SU-DHL-6 (cell line): Measurements from ENCODE around the gene TMEM69.
"Not testable (repeated sequence)": the region's sequence is repeated elsewhere in the genome, so short reads cannot be mapped to it uniquely, and the experiment has no call there.

ENCODE experiments used
- H2AFZ ChIP-seq: fragments of 200-600 bp; sonication (generic); 2 replicates; pipeline ENCODE4 v1.6.1; 2014; ENCODE audit warnings: low read depth, mild to moderate bottlenecking, moderate library complexity, mixed read lengths, antibody characterized with exemption, low read length; ENCODE audit not compliant: severe bottlenecking
- H3F3A ChIP-seq: fragments of 200-600 bp; shearing (Covaris generic); 2 replicates; pipeline ENCODE4 v1.6.0; 2016; ENCODE audit warnings: antibody characterized with exemption, mild to moderate bottlenecking; ENCODE audit not compliant: insufficient read depth
- H3K27ac ChIP-seq: fragments of 200-600 bp; sonication (generic); 2 replicates; pipeline ENCODE4 v1.5.1; 2016; ENCODE audit warnings: low read depth, mild to moderate bottlenecking, low read length, moderate library complexity, mixed read lengths
- H3K27me3 ChIP-seq: fragments of 200-600 bp; sonication (generic), shearing (Covaris generic); 2 replicates; pipeline ENCODE4 v1.6.0; 2014; ENCODE audit warnings: mild to moderate bottlenecking, low read length
- H3K36me3 ChIP-seq: fragments of 200-600 bp; sonication (generic); 2 replicates; pipeline ENCODE4 v1.6.1; 2014; ENCODE audit warnings: mild to moderate bottlenecking, low read length, mixed read lengths
- H3K4me2 ChIP-seq: fragments of 300-600, 200-600 bp; shearing (Covaris generic), sonication (generic); 2 replicates; pipeline ENCODE4 v1.6.0; 2014; ENCODE audit warnings: low read length, low read depth, mild to moderate bottlenecking; ENCODE audit not compliant: poor library complexity, severe bottlenecking
- H3K4me3 ChIP-seq: fragments of 200-600 bp; sonication (generic); 2 replicates; pipeline ENCODE4 v1.5.1; 2014; ENCODE audit warnings: antibody characterized with exemption, low read length, mild to moderate bottlenecking, mixed read lengths; ENCODE audit not compliant: insufficient read depth, poor library complexity, severe bottlenecking
- H3K79me2 ChIP-seq: fragments of 200-600 bp; sonication (generic); 2 replicates; pipeline ENCODE4 v1.6.1; 2014; ENCODE audit warnings: mild to moderate bottlenecking, low read length, moderate library complexity; ENCODE audit not compliant: insufficient read depth
- H3K9ac ChIP-seq: fragments of 200-600 bp; sonication (generic); 2 replicates; pipeline ENCODE4 v1.7.0; 2014; ENCODE audit warnings: mild to moderate bottlenecking, low read length
- H3K9me2 ChIP-seq: fragments of 200-600 bp; sonication (generic); replicated peaks from 2 replicates; pipeline ENCODE4 v1.6.1; 2014; ENCODE audit warnings: low read length; ENCODE audit not compliant: insufficient read depth
- H3K9me3 ChIP-seq: fragments of 200-600 bp; sonication (generic); 2 replicates; pipeline ENCODE4 v1.6.1; 2014; ENCODE audit warnings: low read length, mixed read lengths; ENCODE audit not compliant: insufficient read depth
- H4K20me1 ChIP-seq: fragments of 200-600 bp; sonication (generic); 2 replicates; pipeline ENCODE4 v1.6.1; 2014; ENCODE audit warnings: low read depth, mild to moderate bottlenecking, antibody characterized with exemption, low read length, moderate library complexity, mixed read lengths
- CTCF ChIP-seq: fragments of 200-600 bp; sonication (generic); IDR thresholded peaks from one replicate; pipeline ENCODE4 v1.5.1; 2017; ENCODE audit warnings: antibody characterized with exemption, mild to moderate bottlenecking, low read length, moderate library complexity; ENCODE audit not compliant: insufficient read depth, poor library complexity, severe bottlenecking
- EZH2phosphoT487 ChIP-seq: fragments of 200-600 bp; sonication (generic), shearing (Covaris generic); conservative IDR thresholded peaks from 2 replicates; pipeline ENCODE4 v1.6.1; 2018; ENCODE audit warnings: mild to moderate bottlenecking, antibody characterized with exemption, low read length, moderate library complexity, mixed read lengths

The TMEM69 gene

DNA sequence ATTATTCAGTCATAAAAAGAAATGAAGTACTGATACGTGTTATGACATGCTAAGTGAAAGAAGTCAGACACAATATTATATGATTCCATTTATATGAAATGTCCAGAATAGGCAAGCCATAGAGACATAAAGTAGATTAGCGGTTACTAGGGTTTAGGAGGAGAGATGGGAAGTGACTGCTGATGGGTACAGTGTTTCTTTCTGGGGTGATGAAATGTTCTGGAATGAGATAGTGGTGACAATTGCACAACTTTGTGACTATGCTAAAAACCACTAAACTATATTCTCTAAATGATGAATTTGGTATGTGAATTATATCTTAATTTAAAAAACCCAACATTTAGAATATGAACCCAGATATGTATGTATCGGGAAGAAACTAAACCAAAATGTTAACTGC lies 34.8 kb downstream of the TMEM69 start:
- no peaks in the 10 kb centered on the region for H3K27me3 ChIP-seq
- no peaks in the 10 kb centered on the region for H3K79me2 ChIP-seq

DNA sequence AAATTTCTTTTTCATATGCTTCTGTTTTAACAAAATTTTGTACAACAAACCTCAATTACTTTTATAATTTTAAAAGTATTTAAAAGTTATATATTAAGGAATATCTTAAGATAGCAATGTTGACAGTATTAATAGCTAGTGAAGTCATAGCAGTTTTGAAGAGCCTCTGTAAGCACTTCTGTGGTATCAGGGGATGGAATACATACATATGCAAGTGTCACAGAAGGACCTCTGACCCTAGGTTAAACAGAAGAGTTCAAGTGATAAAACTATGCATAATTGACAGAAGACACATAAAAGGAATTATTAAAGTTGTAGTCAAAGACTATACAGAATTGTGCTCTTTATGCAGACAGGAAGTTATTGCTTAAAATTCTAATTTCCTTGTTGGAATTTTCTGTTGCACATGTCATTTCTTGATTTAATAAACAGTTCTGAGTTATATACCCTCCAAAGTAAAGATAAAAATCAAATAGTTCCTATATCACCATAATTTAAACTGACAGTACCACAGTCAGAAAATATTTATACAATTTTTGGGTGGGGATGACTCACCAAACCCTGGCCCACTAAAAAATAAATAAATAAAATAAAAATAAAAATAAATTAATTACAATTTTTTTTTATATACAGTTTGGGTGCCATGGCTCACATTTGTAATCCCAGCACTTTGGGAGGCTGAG lies 35.4 kb downstream of the TMEM69 start:
- H3K9me3 ChIP-seq: no peaks in the 10 kb centered on the region
- H3K9me2 ChIP-seq: no peaks in the 10 kb centered on the region
- no peak overlapping the region for H3K4me3 ChIP-seq
- H3K4me2 ChIP-seq: no peak overlapping the region
- TF ChIP-seq CTCF (no peak), EZH2phosphoT487 (no peak)
- peak overlapping the region; percentile 20; the same call in 1 of the 2 replicates for H3K27ac ChIP-seq
- no peaks in the 10 kb centered on the region for H4K20me1 ChIP-seq
- no peaks in the 10 kb centered on the region for H3K79me2 ChIP-seq
- H2AFZ ChIP-seq: no peak overlapping the region
- H3F3A ChIP-seq: peaks cover 11% of the 10 kb centered on the region; the same call in 1 of the 2 replicates
- no peaks in the 10 kb centered on the region for H3K36me3 ChIP-seq
- H3K9ac ChIP-seq: no peak overlapping the region
- H3K27me3 ChIP-seq: no peaks in the 10 kb centered on the region

More for the DNA sequence above, 34.8 kb downstream of the TMEM69 start:
- TF ChIP-seq EZH2phosphoT487: no peak
- no peak for TF ChIP-seq CTCF
- no peak overlapping the region for H3K9ac ChIP-seq
- H3K4me3 ChIP-seq: no peak overlapping the region
- H4K20me1 ChIP-seq: no peaks in the 10 kb centered on the region
- H2AFZ ChIP-seq: no peak overlapping the region
- no peaks in the 10 kb centered on the region for H3K9me2 ChIP-seq
- no peak overlapping the region for H3K4me2 ChIP-seq
- H3F3A ChIP-seq: peaks cover 11% of the 10 kb centered on the region; the same call in 1 of the 2 replicates
- no peak overlapping the region for H3K27ac ChIP-seq
- no peaks in the 10 kb centered on the region for H3K36me3 ChIP-seq
- no peaks in the 10 kb centered on the region for H3K9me3 ChIP-seq

- not testable (repeated sequence) for H3K27me3 ChIP-seq, H3K9ac ChIP-seq, H3K9me3 ChIP-seq, H4K20me1 ChIP-seq, H3K36me3 ChIP-seq, H3K4me2 ChIP-seq, H3K4me3 ChIP-seq, H3K27ac ChIP-seq, H3K79me2 ChIP-seq, H2AFZ ChIP-seq, H3K9me2 ChIP-seq
- H3F3A ChIP-seq: peaks cover 11% of the 10 kb centered on the region; the same call in 1 of the 2 replicates
Measured at GRCh38 chr1:45726007-45726406, 38.0 kb downstream of the TMEM69 start.

DNA sequence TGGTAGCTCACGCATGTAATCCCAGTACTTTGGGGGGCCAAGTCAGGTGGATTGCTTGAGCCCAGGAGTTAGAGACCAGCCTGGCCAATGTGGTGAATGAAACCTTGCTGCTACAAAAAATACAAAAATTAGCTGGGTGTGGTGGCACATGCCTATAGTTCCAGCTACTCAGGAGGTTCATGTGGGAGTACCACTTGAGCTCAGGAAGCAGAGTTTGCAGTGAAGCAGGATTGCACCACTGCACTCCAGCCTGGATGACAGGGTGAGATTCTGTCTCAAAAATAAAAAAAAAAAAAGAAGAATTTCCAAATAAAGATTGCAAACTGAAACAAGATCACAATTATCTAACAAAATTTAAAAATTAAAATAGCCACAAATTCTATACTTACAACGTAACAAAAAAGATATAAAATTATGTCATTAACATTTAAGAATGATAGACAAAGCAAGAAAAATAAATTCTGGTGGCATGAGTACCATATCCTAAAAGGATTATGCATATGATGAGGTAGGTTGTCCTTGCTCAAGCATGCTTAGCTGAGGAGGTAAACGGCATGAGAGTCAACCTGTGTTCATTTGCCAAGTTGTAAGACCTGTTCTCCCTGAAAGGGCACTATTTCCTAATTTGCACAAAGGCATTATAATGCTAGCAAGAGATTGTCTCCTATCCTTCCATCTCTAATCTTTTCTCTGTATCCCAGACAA lies 42.2 kb downstream of the TMEM69 start:
- H3K79me2 ChIP-seq: no peaks in the 10 kb centered on the region
- no peak overlapping the region for H3K9ac ChIP-seq
- H3K9me3 ChIP-seq: no peaks in the 10 kb centered on the region
- no peaks in the 10 kb centered on the region for H3K9me2 ChIP-seq
- no peaks in the 10 kb centered on the region for H4K20me1 ChIP-seq
- no peak overlapping the region for H3K4me2 ChIP-seq
- H2AFZ ChIP-seq: no peak overlapping the region
- H3K36me3 ChIP-seq: no peaks in the 10 kb centered on the region; the same call in 1 of the 2 replicates
- no peak overlapping the region for H3K27ac ChIP-seq
- TF ChIP-seq EZH2phosphoT487 (no peak), CTCF (no peak)
- no peaks in the 10 kb centered on the region for H3K27me3 ChIP-seq
- no peak overlapping the region for H3K4me3 ChIP-seq
- H3F3A ChIP-seq: no peaks in the 10 kb centered on the region; the same call in 1 of the 2 replicates
